Nephron (organoid): ENCODE data around the gene PGC.

Source experiments
- H3K27ac Mint-ChIP-seq, 3 experiments: 2 replicates each; pipeline ENCODE4 v1.8.0; 2020; ENCODE audit warnings: mixed read lengths in 3 of 3, mild to moderate bottlenecking in 2 of 3, moderate library complexity in 1 of 3
- H3K27me3 Mint-ChIP-seq: 2 replicates; pipeline ENCODE4 v1.8.0; 2021; ENCODE audit warnings: low read depth, mild to moderate bottlenecking, moderate library complexity, mixed read lengths
- H3K36me3 Mint-ChIP-seq: 2 replicates; pipeline ENCODE4 v1.8.0; 2020; ENCODE audit warnings: low read depth, mixed read lengths
- H3K4me1 Mint-ChIP-seq: 2 replicates; pipeline ENCODE4 v1.8.0; 2020; ENCODE audit warnings: mixed read lengths
- H3K4me3 Mint-ChIP-seq, 3 experiments: 2 replicates each; pipeline ENCODE4 v1.8.0; 2020; ENCODE audit warnings: mild to moderate bottlenecking in 3 of 3, mixed read lengths in 3 of 3, moderate library complexity in 2 of 3
- H3K9me3 Mint-ChIP-seq: 2 replicates; pipeline ENCODE4 v1.8.0; 2020; ENCODE audit warnings: mixed read lengths
- TF ChIP-seq, protein P1 (sequence below), 3 experiments: fragments of 200-600 bp; sonication (generic); IDR thresholded peaks; one replicate each; pipeline ENCODE4 v1.5.0; 2021; ENCODE audit warnings: antibody characterized with exemption in 3 of 3; ENCODE audit not compliant: unreplicated experiment in 3 of 3

Gene PGC

DNA sequence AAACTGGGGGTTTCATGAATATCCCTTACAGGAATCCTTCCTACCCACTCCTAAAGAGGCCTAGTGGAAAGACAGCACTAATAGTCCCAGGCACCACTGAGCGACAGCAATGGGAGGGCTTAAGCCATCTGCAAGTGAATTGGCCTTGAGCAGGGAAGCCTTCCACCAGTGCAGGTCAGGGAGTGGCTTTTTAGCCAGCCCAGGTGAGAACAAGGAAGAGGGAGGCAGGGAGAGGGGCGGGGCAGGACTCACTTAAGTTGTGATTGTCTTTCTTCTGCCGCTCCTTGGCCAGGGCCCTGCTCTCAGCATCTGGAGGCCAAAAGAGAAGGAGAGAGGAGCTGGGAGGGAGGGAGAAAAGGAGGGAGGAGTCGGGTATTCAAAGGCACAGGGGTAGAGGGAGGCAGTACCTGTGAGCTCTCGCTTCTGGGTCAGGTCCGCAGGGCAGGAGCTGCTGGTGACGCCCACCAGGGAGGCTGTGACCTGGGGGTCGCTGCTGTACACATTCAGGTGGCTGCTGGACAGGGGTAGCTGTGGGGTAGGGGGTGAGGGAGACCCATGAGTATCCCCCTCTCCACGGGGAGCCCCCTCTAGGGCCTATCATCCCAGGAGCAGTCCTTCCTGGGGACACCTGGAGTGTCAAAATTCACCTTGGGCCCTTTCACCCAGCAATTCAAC lies 59.6 kb downstream of the PGC start:
- Mint-ChIP-seq H3K36me3 (no peaks in the 10 kb centered on the region), H3K27ac (no peak overlapping the region)

More for the DNA sequence above, 59.6 kb downstream of the PGC start:
- TF ChIP-seq, protein P1, sequence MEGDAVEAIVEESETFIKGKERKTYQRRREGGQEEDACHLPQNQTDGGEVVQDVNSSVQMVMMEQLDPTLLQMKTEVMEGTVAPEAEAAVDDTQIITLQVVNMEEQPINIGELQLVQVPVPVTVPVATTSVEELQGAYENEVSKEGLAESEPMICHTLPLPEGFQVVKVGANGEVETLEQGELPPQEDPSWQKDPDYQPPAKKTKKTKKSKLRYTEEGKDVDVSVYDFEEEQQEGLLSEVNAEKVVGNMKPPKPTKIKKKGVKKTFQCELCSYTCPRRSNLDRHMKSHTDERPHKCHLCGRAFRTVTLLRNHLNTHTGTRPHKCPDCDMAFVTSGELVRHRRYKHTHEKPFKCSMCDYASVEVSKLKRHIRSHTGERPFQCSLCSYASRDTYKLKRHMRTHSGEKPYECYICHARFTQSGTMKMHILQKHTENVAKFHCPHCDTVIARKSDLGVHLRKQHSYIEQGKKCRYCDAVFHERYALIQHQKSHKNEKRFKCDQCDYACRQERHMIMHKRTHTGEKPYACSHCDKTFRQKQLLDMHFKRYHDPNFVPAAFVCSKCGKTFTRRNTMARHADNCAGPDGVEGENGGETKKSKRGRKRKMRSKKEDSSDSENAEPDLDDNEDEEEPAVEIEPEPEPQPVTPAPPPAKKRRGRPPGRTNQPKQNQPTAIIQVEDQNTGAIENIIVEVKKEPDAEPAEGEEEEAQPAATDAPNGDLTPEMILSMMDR (IDR thresholded peaks at IDR 0.05; ENCODE audit: unreplicated experiment in 3 of 3) = no peak
- H3K4me3 Mint-ChIP-seq = no peak overlapping the region
- no peaks in the 10 kb centered on the region for H3K9me3 Mint-ChIP-seq
- peaks cover 27% of the 10 kb centered on the region for H3K27me3 Mint-ChIP-seq
- H3K4me1 Mint-ChIP-seq = peaks cover 5% of the 10 kb centered on the region
